HCT116 (cell line): ENCODE results near the gene MEAF6. TPM values are rescaled to one million over a fixed set of nuclear protein-coding genes. Genes with fewer than 3 reads are reported as not detected.

Experiments used
- ATAC-seq: fragments of 200-7000 bp; cut with Tn5 transposase; 2 replicates; pipeline ENCODE4 v1.9.1; 2020; ENCODE audit warnings: mild to moderate bottlenecking, moderate library complexity
- BruUV-seq: library from RNA; stranded (reverse); fragments of 400-500 nt; replicated peaks from 2 replicates; lab custom pipeline; 2021; lab: Mats Ljungman, UMichigan
- CTCF ChIA-PET: fragments of 300-600 bp; sonication (Branson Sonifier 250); formaldehyde crosslinking; loops from one replicate; lab custom pipeline; 2021; ENCODE audit warnings: antibody characterized with exemption; lab: Charles Lee
- POLR2A ChIA-PET: fragments of 300-600, 350-600 bp; sonication (Branson Sonifier 250); formaldehyde crosslinking; loops from one replicate; lab custom pipeline; 2021; ENCODE audit warnings: antibody characterized with exemption; lab: Charles Lee
- RAD21 ChIA-PET, 2 experiments: fragments of 300-600 bp; sonication (Branson Sonifier 250); formaldehyde crosslinking; loops; one replicate each; lab custom pipeline; 2023; ENCODE audit warnings: low total read pairs in 2 of 2; ENCODE audit not compliant: uncharacterized antibody in 2 of 2, unreplicated experiment in 2 of 2, low non-redundant PET in 1 of 2; lab: Charles Lee
- DNase-seq: peaks from one replicate; pipeline ENCODE4 v3.0.0-alpha.2; 2010; ENCODE audit warnings: low read depth, low spot score
- H2AFZ ChIP-seq: fragments of 200-600 bp; shearing (Covaris generic), sonication (generic); 2 replicates; pipeline ENCODE4 v1.6.1; 2017; ENCODE audit warnings: low read depth, mixed run types, mixed read lengths, antibody characterized with exemption, low read length; ENCODE audit not compliant: poor library complexity, severe bottlenecking
- H3K27ac ChIP-seq: 2 replicates; pipeline ENCODE4 v1.5.1; 2012; ENCODE audit warnings: low read depth, low read length
- H3K27me3 ChIP-seq: fragments of 200-600 bp; sonication (generic); 2 replicates; pipeline ENCODE4 v1.6.1; 2016; ENCODE audit warnings: mixed run types, low read length, mixed read lengths; ENCODE audit not compliant: insufficient read depth
- H3K36me3 ChIP-seq, 2 experiments: fragments of 200-500 bp in 1 of 2; fragments of 200-600 bp in 1 of 2; sonication (Bioruptor generic) in 1 of 2; sonication (generic) in 1 of 2; 2 replicates each; pipeline versions ENCODE4 v1.5.1 to v1.6.1; 2014 to 2016; ENCODE audit warnings: low read length in 2 of 2, inconsistent platforms in 1 of 2, mixed read lengths in 1 of 2, mixed run types in 1 of 2; ENCODE audit not compliant: insufficient read depth in 2 of 2, control insufficient read depth in 1 of 2
- H3K4me1 ChIP-seq, 2 experiments: fragments of 200-600 bp in 1 of 2; sonication (generic) in 1 of 2; 2 replicates each; pipeline versions ENCODE4 v1.5.1 to v1.6.1; 2012 to 2017; ENCODE audit warnings: low read length in 2 of 2, inconsistent platforms in 1 of 2, mild to moderate bottlenecking in 1 of 2, mixed read lengths in 1 of 2, mixed run types in 1 of 2, moderate library complexity in 1 of 2; ENCODE audit not compliant: insufficient read depth in 2 of 2, control insufficient read depth in 1 of 2
- H3K4me2 ChIP-seq: fragments of 200-600 bp; sonication (generic); 2 replicates; pipeline ENCODE4 v1.6.1; 2017; ENCODE audit warnings: mixed run types, low read length, mixed read lengths
- H3K4me3 ChIP-seq, 2 experiments: fragments of 200-600 bp in 1 of 2; sonication (generic) in 1 of 2; replicated peaks in 1 of 2; 2 replicates each; pipeline ENCODE4 v1.5.1; 2011 to 2016; ENCODE audit warnings: low read length in 2 of 2, control low read depth in 1 of 2, low read depth in 1 of 2, mild to moderate bottlenecking in 1 of 2, mixed read lengths in 1 of 2, mixed run types in 1 of 2
- H3K79me2 ChIP-seq: fragments of 200-600 bp; sonication (generic); 2 replicates; pipeline ENCODE4 v1.6.1; 2017; ENCODE audit warnings: mild to moderate bottlenecking, mixed run types, low read length, moderate library complexity, mixed read lengths; ENCODE audit not compliant: insufficient read depth
- H3K9ac ChIP-seq: fragments of 200-600 bp; sonication (generic); 2 replicates; pipeline ENCODE4 v1.6.1; 2016; ENCODE audit warnings: low read length, mixed read lengths
- H3K9me2 ChIP-seq: fragments of 200-600 bp; sonication (generic), shearing (Covaris generic); 2 replicates; pipeline ENCODE4 v1.6.1; 2017; ENCODE audit warnings: mixed run types, mild to moderate bottlenecking, moderate library complexity; ENCODE audit not compliant: insufficient read depth
- H3K9me3 ChIP-seq, 2 experiments: fragments of 200-500 bp in 1 of 2; fragments of 200-600 bp in 1 of 2; sonication (Bioruptor generic) in 1 of 2; sonication (generic) in 1 of 2; 2 replicates each; pipeline ENCODE4 v1.6.1; 2014 to 2017; ENCODE audit warnings: low read length in 2 of 2, mixed read lengths in 2 of 2, inconsistent platforms in 1 of 2, low read depth in 1 of 2, mild to moderate bottlenecking in 1 of 2, mixed run types in 1 of 2, moderate library complexity in 1 of 2; ENCODE audit not compliant: control insufficient read depth in 1 of 2, insufficient read depth in 1 of 2
- H4K20me1 ChIP-seq: fragments of 200-600 bp; sonication (generic), shearing (Covaris generic); 2 replicates; pipeline ENCODE4 v1.6.1; 2017; ENCODE audit warnings: mixed run types, mild to moderate bottlenecking, moderate library complexity; ENCODE audit not compliant: insufficient read depth
- CBX3 ChIP-seq: IDR thresholded peaks from 2 replicates; pipeline ENCODE4 v1.6.1; 2012; ENCODE audit warnings: low read depth
- CEBPB ChIP-seq: IDR thresholded peaks from 2 replicates; pipeline ENCODE4 v1.6.1; 2012; ENCODE audit warnings: low read depth
- CTCF ChIP-seq, 3 experiments: fragments of 200-600 bp in 1 of 3; sonication (generic) in 1 of 3; IDR thresholded peaks in 2 of 3; conservative IDR thresholded peaks in 1 of 3; 2 replicates each; pipeline ENCODE4 v1.5.1; 2012 to 2017; ENCODE audit warnings: low read depth in 2 of 3, low read length in 2 of 3, antibody characterized with exemption in 1 of 3, borderline replicate concordance in 1 of 3, control low read depth in 1 of 3, mild to moderate bottlenecking in 1 of 3, mixed read lengths in 1 of 3, mixed run types in 1 of 3, moderate library complexity in 1 of 3; ENCODE audit not compliant: insufficient read depth in 1 of 3
- EGR1 ChIP-seq: IDR thresholded peaks from 2 replicates; pipeline ENCODE4 v1.6.1; 2012; ENCODE audit warnings: low read depth
- EZH2 ChIP-seq: fragments of 200-600 bp; sonication (generic); IDR thresholded peaks from 2 replicates; pipeline ENCODE4 v1.6.1; 2017; ENCODE audit warnings: antibody characterized with exemption, mixed run types
- EZH2phosphoT487 ChIP-seq: fragments of 200-600 bp; IDR thresholded peaks from 2 replicates; pipeline ENCODE4 v1.6.1; 2018; ENCODE audit warnings: antibody characterized with exemption, borderline replicate concordance
- FOSL1 ChIP-seq: IDR thresholded peaks from 2 replicates; pipeline ENCODE4 v1.6.1; 2012; ENCODE audit warnings: low read depth
- MAX ChIP-seq: IDR thresholded peaks from 2 replicates; pipeline ENCODE4 v1.6.1; 2012
- POLR2AphosphoS5 ChIP-seq: IDR thresholded peaks from 2 replicates; pipeline ENCODE4 v1.6.1; 2011; ENCODE audit warnings: mild to moderate bottlenecking, low read depth, low read length, moderate library complexity
- RAD21 ChIP-seq: IDR thresholded peaks from 2 replicates; pipeline ENCODE4 v1.6.1; 2012; ENCODE audit warnings: low read depth, mild to moderate bottlenecking
- SIN3A ChIP-seq: IDR thresholded peaks from 2 replicates; pipeline ENCODE4 v1.6.1; 2012; ENCODE audit warnings: low read depth
- SP1 ChIP-seq: IDR thresholded peaks from 2 replicates; pipeline ENCODE4 v1.6.1; 2012; ENCODE audit warnings: low read depth
- ZFX ChIP-seq: fragments of 450-650 bp; IDR thresholded peaks from 2 replicates; pipeline ENCODE4 v1.6.1; 2017
- ZNF274 ChIP-seq: fragments of 200-500 bp; sonication (Bioruptor generic); IDR thresholded peaks from 2 replicates; pipeline ENCODE4 v1.6.1; 2014; ENCODE audit warnings: mild to moderate bottlenecking, low read depth, low read length, inconsistent platforms
- intact Hi-C: fragments of 100-400 bp; cut with micrococcal nuclease; formaldehyde crosslinking; loops from 2 replicates; pipeline ENCODE4 v1.10.0; 2022
- total RNA-seq: library from RNA; stranded (reverse); gene quantifications from one replicate; pipeline ENCODE4 v1.2.1, GENCODE V29; 2021; ENCODE audit not compliant: unreplicated experiment

MEAF6 gene
- total RNA-seq, 1 experiment from 2014 or later: 50.3 TPM

- Histone ChIP-seq H3K79me2 (peaks cover 14% of the 10 kb centered on the region), H3K4me2 (no peak overlapping the region), H2AFZ (no peak overlapping the region), H3K9me3 (no peaks in the 10 kb centered on the region), H3K36me3 (peaks cover 0 to 4% of the 10 kb centered on the region in 2 experiments; a peak in 1 of 4 replicates), H3K27ac (no peak overlapping the region), H3K4me3 (no peak overlapping the region), H3K4me1 (peaks cover 10 to 19% of the 10 kb centered on the region in 2 experiments; a peak in 3 of 4 replicates), H3K27me3 (no peaks in the 10 kb centered on the region), H4K20me1 (no peaks in the 10 kb centered on the region), H3K9ac (no peak overlapping the region), H3K9me2 (no peaks in the 10 kb centered on the region)
- no TSS peak for BruUV-seq
- CTCF ChIA-PET: no interaction called here
- RAD21 ChIA-PET: no interaction called here
- intact Hi-C loops: no loop called here
- no peak for TF ChIP-seq EZH2phosphoT487
- TF ChIP-seq CTCF (IDR thresholded peaks at IDR 0.05 in 2 of 3, conservative IDR thresholded peaks at IDR 0.05 in 1 of 3; ENCODE audit: borderline replicate concordance in 1 of 3, insufficient read depth in 1 of 3, low read depth in 2 of 3, low read length in 2 of 3): no peak
- no peak for TF ChIP-seq SIN3A
- no peak for TF ChIP-seq CBX3
- TF ChIP-seq POLR2AphosphoS5: no peak
- no peak for TF ChIP-seq EZH2
- TF ChIP-seq SP1: no peak
- TF ChIP-seq ZFX: no peak
- TF ChIP-seq MAX: no peak
- no peak for TF ChIP-seq ZNF274
- no peak for TF ChIP-seq EGR1
- TF ChIP-seq FOSL1: no peak
- TF ChIP-seq CEBPB: no peak
- no peak for TF ChIP-seq RAD21
- POLR2A ChIA-PET: no interaction called here
- no peak for DNase-seq
- no peak for ATAC-seq
Observed at GRCh38 chr1:37517569-37517968, 3.0 kb upstream of the MEAF6 start.
